CD4-positive, alpha-beta T cell (primary cell): ENCODE results near the gene TM4SF4. TPM values are rescaled to one million over a fixed set of nuclear protein-coding genes. Genes with fewer than 3 reads are reported as not detected.

ENCODE experiments used
- ATAC-seq: fragments of 200-7000 bp; cut with Tn5 transposase; one replicate; pipeline ENCODE4 v1.10.0; 2022; ENCODE audit warnings: mild to moderate bottlenecking; ENCODE audit not compliant: poor library complexity
- CTCF ChIA-PET: fragments of 350-600 bp; sonication (Branson Sonifier 250); formaldehyde crosslinking; loops from one replicate; lab custom pipeline; 2021; ENCODE audit warnings: antibody characterized with exemption, inconsistent platforms; lab: Charles Lee
- POLR2A ChIA-PET: fragments of 350-600 bp; sonication (Branson Sonifier 250); formaldehyde crosslinking; loops from one replicate; lab custom pipeline; 2021; ENCODE audit warnings: antibody characterized with exemption, inconsistent platforms; lab: Charles Lee
- DNase-seq, 14 experiments: peaks; one replicate each; pipeline ENCODE4 v3.0.0-alpha.2; 2013 to 2020; ENCODE audit warnings: mixed read lengths in 2 of 14
- H3K27ac ChIP-seq, 2 donors: one replicate each; pipeline versions ENCODE4 v1.5.1 to v1.7.0; 2013; ENCODE audit warnings: low read length in 2 of 2, low read depth in 1 of 2, mild to moderate bottlenecking in 1 of 2
- H3K27me3 ChIP-seq, 2 experiments: 1 replicate in 1 of 2; 2 replicates in 1 of 2; pipeline versions ENCODE4 v1.6.1 to v1.7.0; 2013; ENCODE audit warnings: low read length in 2 of 2, control low read depth in 1 of 2, mild to moderate bottlenecking in 1 of 2, moderate library complexity in 1 of 2; ENCODE audit not compliant: insufficient read depth in 2 of 2, control insufficient read depth in 1 of 2
- H3K36me3 ChIP-seq: one replicate; pipeline ENCODE4 v1.6.1; 2013; ENCODE audit warnings: low read length, control low read depth; ENCODE audit not compliant: insufficient read depth
- H3K4me1 ChIP-seq: one replicate; pipeline ENCODE4 v1.6.1; 2013; ENCODE audit warnings: low read length, control low read depth; ENCODE audit not compliant: insufficient read depth
- H3K4me3 ChIP-seq: one replicate; pipeline ENCODE4 v1.5.1; 2013; ENCODE audit warnings: mild to moderate bottlenecking, low read length, moderate library complexity
- H3K9me3 ChIP-seq, 2 experiments: 1 replicate in 1 of 2; 2 replicates in 1 of 2; pipeline versions ENCODE4 v1.6.1 to v1.7.0; 2013; ENCODE audit warnings: low read length in 2 of 2, mild to moderate bottlenecking in 2 of 2, control low read depth in 1 of 2, moderate library complexity in 1 of 2; ENCODE audit not compliant: control insufficient read depth in 1 of 2, insufficient read depth in 1 of 2
- H3K27ac Mint-ChIP-seq: one replicate; pipeline ENCODE4 v1.8.0; 2020; ENCODE audit warnings: mixed read lengths
- H3K27me3 Mint-ChIP-seq: one replicate; pipeline ENCODE4 v1.8.0; 2021; ENCODE audit warnings: mixed read lengths
- H3K36me3 Mint-ChIP-seq: one replicate; pipeline ENCODE4 v1.8.0; 2021; ENCODE audit warnings: low read depth, mixed read lengths
- H3K4me1 Mint-ChIP-seq: one replicate; pipeline ENCODE4 v1.8.0; 2021; ENCODE audit warnings: low read depth, mixed read lengths
- H3K4me3 Mint-ChIP-seq: one replicate; pipeline ENCODE4 v1.8.0; 2020; ENCODE audit warnings: mild to moderate bottlenecking, mixed read lengths
- H3K9me3 Mint-ChIP-seq: one replicate; pipeline ENCODE4 v1.8.0; 2020; ENCODE audit warnings: mixed read lengths
- intact Hi-C, 2 experiments: fragments of 100-400 bp; cut with DNase I in 1 of 2; cut with micrococcal nuclease in 1 of 2; formaldehyde crosslinking; loops; one replicate each; pipeline versions ENCODE4 v1.15.1 to v1.9.0; 2023 to 2025; cut with DNase I, micrococcal nuclease
- total RNA-seq, 174 experiments: library from RNA in 2 of 174; stranded (reverse) in 2 of 174; gene quantifications; one replicate each; pipeline ENCODE4 v1.2.3 and lab custom pipeline; 2021 to 2026
- TF ChIP-seq, protein P1 (sequence below): fragments of 200-600 bp; IDR thresholded peaks from one replicate; pipeline ENCODE4 v1.8.0; 2022; ENCODE audit warnings: antibody characterized with exemption, mild to moderate bottlenecking

The TM4SF4 gene
- total RNA-seq, 2 experiments from 2014 or later, result not detected

DNA sequence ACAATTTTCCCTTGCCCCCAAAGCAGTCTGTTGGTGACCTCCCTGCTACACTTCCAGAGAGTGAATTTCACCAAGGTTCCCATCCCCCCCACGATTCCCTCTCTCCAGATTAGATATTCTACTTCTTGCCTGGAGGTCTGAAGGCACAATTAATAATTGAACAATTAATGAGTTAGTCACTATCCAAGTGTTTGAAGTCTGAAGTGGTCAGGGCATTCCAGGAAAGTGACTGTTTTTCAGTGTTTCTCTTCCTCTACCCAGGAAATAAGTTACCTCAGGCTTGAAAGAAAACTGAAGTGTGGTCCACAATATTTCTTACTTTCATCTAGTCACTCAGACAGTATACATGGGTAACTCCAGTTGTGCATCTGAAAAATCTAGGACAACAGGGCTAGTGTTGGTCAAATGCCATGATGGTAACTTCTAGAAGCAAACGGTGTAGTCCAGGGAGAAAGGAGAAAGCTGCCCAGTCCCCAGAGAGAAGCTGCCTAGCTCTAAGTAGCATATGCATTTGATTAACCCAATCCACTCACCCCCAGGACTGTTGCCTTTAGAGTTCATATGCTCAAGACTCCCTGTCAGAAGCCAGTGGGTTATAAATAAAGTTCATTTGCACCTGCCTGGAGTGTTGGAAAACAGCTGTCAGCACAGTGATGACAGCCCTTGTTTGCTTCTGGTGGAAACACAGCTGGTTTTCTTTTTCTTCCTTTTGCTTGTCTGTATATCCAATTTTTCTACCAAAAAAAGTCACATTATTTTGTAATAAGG is 2.3 kb upstream of the TM4SF4 start:
- intact Hi-C loops, result no loop called here
- no peaks in the 10 kb centered on the region for H3K27me3 Mint-ChIP-seq
- no peak overlapping the region for H3K27ac ChIP-seq
- H3K36me3 Mint-ChIP-seq, result no peaks in the 10 kb centered on the region
- H3K9me3 Mint-ChIP-seq, result no peaks in the 10 kb centered on the region
- H3K4me1 Mint-ChIP-seq, result no peaks in the 10 kb centered on the region
- H3K27me3 ChIP-seq, result peaks cover 0 to 2% of the 10 kb centered on the region in 2 experiments
- no peak for ATAC-seq
- ChIA-PET POLR2A (no interaction called here), CTCF (no interaction called here)
- TF ChIP-seq, protein P1, sequence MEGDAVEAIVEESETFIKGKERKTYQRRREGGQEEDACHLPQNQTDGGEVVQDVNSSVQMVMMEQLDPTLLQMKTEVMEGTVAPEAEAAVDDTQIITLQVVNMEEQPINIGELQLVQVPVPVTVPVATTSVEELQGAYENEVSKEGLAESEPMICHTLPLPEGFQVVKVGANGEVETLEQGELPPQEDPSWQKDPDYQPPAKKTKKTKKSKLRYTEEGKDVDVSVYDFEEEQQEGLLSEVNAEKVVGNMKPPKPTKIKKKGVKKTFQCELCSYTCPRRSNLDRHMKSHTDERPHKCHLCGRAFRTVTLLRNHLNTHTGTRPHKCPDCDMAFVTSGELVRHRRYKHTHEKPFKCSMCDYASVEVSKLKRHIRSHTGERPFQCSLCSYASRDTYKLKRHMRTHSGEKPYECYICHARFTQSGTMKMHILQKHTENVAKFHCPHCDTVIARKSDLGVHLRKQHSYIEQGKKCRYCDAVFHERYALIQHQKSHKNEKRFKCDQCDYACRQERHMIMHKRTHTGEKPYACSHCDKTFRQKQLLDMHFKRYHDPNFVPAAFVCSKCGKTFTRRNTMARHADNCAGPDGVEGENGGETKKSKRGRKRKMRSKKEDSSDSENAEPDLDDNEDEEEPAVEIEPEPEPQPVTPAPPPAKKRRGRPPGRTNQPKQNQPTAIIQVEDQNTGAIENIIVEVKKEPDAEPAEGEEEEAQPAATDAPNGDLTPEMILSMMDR, result no peak
- no peak for DNase-seq
- no peak overlapping the region for H3K27ac Mint-ChIP-seq
- H3K4me3 Mint-ChIP-seq, result no peak overlapping the region
- no peak overlapping the region for H3K4me3 ChIP-seq
- no peaks in the 10 kb centered on the region for H3K9me3 ChIP-seq
- H3K36me3 ChIP-seq, result no peaks in the 10 kb centered on the region
- no peaks in the 10 kb centered on the region for H3K4me1 ChIP-seq

DNA sequence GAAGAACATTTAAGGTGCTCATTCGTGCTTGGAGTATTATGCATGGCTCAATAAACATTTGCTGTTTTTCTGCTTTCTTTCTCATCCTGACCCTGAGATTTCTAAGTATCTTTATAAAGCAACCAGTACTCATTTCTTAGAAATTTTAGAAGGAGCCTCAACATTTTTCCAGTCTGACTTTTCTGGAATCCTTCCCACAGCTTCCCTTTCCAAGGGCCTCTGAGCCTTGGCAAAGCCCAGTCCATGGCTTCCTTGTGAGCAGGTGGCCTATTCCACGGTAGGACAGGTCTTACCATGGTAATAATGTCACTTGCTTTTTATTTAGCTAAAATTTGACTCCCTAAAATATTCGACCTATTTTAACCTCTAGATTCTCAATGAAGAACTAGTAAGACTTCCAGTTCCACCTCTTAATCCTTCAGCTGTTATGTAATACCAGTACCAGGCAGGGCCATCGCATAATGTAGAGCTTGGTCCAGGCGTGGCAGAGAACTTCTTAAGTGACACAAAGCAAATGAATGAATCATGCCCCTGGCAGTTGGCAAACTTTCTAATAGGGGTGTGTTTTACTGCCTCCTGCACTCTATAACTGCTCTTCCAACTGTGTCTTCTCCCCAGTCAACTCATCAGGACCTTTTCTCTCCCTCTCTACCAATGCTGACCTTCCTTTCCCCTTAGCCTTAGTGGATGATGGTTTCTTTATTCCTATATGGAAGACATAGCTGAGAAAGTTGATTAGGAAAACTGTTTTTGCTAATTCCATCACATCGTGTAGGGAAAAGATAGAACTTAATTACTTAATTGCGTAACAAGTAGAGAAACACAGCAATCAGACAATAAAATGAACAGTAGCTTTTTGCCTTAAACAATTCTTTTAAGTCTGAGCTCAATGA is 894 bp upstream of the TM4SF4 start:
- ATAC-seq (no peak), DNase-seq (peak in 2 of 14 experiments; percentile 39 to 48)
- intact Hi-C loops, result no loop called here
- H3K4me1 Mint-ChIP-seq, result no peaks in the 10 kb centered on the region
- TF ChIP-seq, protein P1, result no peak
- H3K9me3 Mint-ChIP-seq, result no peaks in the 10 kb centered on the region
- Histone ChIP-seq H3K36me3 (no peaks in the 10 kb centered on the region), H3K27ac (no peak overlapping the region), H3K9me3 (no peaks in the 10 kb centered on the region), H3K4me1 (no peaks in the 10 kb centered on the region), H3K27me3 (peaks cover 0 to 2% of the 10 kb centered on the region in 2 experiments), H3K4me3 (no peak overlapping the region)
- no peaks in the 10 kb centered on the region for H3K36me3 Mint-ChIP-seq
- ChIA-PET CTCF (interaction anchor here (0.6 kb wide), 1 partner anchor 23 kb away, joined by 3 read pairs; no protein-coding TSS in a partner anchor), POLR2A (no interaction called here)
- no peaks in the 10 kb centered on the region for H3K27me3 Mint-ChIP-seq
- no peak overlapping the region for H3K27ac Mint-ChIP-seq
- no peak overlapping the region for H3K4me3 Mint-ChIP-seq

DNA sequence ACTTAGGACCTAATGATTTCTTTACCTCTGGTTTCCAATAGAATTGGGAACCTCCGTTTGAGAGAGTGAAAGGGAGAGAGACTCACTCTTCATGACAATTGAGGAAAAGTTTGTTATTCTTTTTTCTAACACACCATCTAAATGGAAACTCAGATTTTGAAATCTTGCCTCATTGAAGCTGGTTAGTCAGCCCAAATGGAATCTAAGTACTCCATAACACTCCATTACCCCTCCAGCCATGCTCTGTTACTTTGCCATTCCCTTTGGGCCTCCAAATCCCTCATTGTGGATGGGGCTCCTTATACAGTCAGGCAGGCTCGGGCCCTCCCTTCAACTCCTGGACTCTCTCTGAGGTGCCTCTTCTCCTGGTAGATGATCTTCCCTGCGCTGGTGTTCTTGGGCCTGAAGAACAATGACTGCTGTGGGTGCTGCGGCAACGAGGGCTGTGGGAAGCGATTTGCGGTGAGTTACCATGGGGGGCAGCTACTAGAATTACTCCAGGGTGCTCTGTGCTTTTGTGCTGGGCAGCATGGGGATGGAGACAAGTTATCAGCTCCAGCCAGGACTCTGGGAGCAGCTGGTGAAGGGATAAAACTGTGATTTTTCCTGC is 1.1 kb downstream of the TM4SF4 start:
- no peaks in the 10 kb centered on the region for H3K9me3 ChIP-seq
- no peak overlapping the region for H3K4me3 Mint-ChIP-seq
- no peak overlapping the region for H3K27ac Mint-ChIP-seq
- TF ChIP-seq, protein P1, result no peak
- DNase-seq (no peak), ATAC-seq (no peak)
- H3K27ac ChIP-seq, result no peak overlapping the region
- H3K36me3 ChIP-seq, result no peaks in the 10 kb centered on the region
- ChIA-PET POLR2A (no interaction called here), CTCF (no interaction called here)
- intact Hi-C loops, result no loop called here
- H3K9me3 Mint-ChIP-seq, result no peaks in the 10 kb centered on the region
- H3K27me3 ChIP-seq, result peaks cover 0 to 2% of the 10 kb centered on the region in 2 experiments
- no peaks in the 10 kb centered on the region for H3K4me1 ChIP-seq
- no peaks in the 10 kb centered on the region for H3K36me3 Mint-ChIP-seq
- H3K27me3 Mint-ChIP-seq, result no peaks in the 10 kb centered on the region
- no peak overlapping the region for H3K4me3 ChIP-seq
- no peaks in the 10 kb centered on the region for H3K4me1 Mint-ChIP-seq
